OCI-LY1 (cell line): Measurements from ENCODE around the gene SYK.

Experiments
- H2AFZ ChIP-seq: fragments of 200-600 bp; sonication (generic), shearing (Covaris generic); 2 replicates; pipeline ENCODE4 v1.6.0; 2014; ENCODE audit warnings: antibody characterized with exemption, mild to moderate bottlenecking, low read length
- H3F3A ChIP-seq: fragments of 200-600 bp; sonication (generic), shearing (Covaris generic); 2 replicates; pipeline ENCODE4 v1.6.0; 2014; ENCODE audit warnings: mild to moderate bottlenecking, antibody characterized with exemption, low read length, moderate library complexity; ENCODE audit not compliant: insufficient read depth
- H3K27ac ChIP-seq: fragments of 200-600 bp; sonication (generic); 2 replicates; pipeline ENCODE4 v1.5.1; 2014; ENCODE audit warnings: low read length, mixed run types, mild to moderate bottlenecking, low read depth; ENCODE audit not compliant: poor library complexity, severe bottlenecking
- H3K27me3 ChIP-seq: fragments of 200-600 bp; sonication (generic); 2 replicates; pipeline ENCODE4 v1.6.0; 2014; ENCODE audit warnings: antibody characterized with exemption, mild to moderate bottlenecking, low read length, moderate library complexity; ENCODE audit not compliant: insufficient read depth
- H3K36me3 ChIP-seq: fragments of 200-600 bp; sonication (generic); 2 replicates; pipeline ENCODE4 v1.6.1; 2014; ENCODE audit warnings: mild to moderate bottlenecking, antibody characterized with exemption, low read length, moderate library complexity, mixed read lengths; ENCODE audit not compliant: insufficient read depth
- H3K4me1 ChIP-seq: fragments of 200-600 bp; sonication (generic); 2 replicates; pipeline ENCODE4 v1.5.1; 2014; ENCODE audit warnings: mild to moderate bottlenecking, low read length, moderate library complexity; ENCODE audit not compliant: insufficient read depth, severe bottlenecking
- H3K4me2 ChIP-seq: fragments of 200-600 bp; sonication (generic), shearing (Covaris generic); 2 replicates; pipeline ENCODE4 v1.6.1; 2014; ENCODE audit warnings: low read length
- H3K4me3 ChIP-seq: fragments of 200-600 bp; sonication (generic); 2 replicates; pipeline ENCODE4 v1.5.1; 2014; ENCODE audit warnings: low read length, low read depth, mild to moderate bottlenecking, mixed read lengths; ENCODE audit not compliant: poor library complexity, severe bottlenecking
- H3K79me2 ChIP-seq: fragments of 200-600 bp; shearing (Covaris generic); 2 replicates; pipeline ENCODE4 v1.6.1; 2016; ENCODE audit warnings: mixed run types, low read length, mixed read lengths; ENCODE audit not compliant: insufficient read depth
- H3K9ac ChIP-seq: fragments of 200-600 bp; sonication (generic), shearing (Covaris generic); 2 replicates; pipeline ENCODE4 v1.6.1; 2014; ENCODE audit warnings: mild to moderate bottlenecking, low read length, mixed read lengths
- H3K9me2 ChIP-seq: fragments of 200-600 bp; sonication (generic), shearing (Covaris generic); 2 replicates; pipeline ENCODE4 v1.6.1; 2014; ENCODE audit warnings: low read depth, mild to moderate bottlenecking, low read length, mixed read lengths
- H3K9me3 ChIP-seq: fragments of 200-600 bp; shearing (Covaris generic); 2 replicates; pipeline ENCODE4 v1.6.1; 2014; ENCODE audit warnings: low read length, mixed read lengths
- H4K20me1 ChIP-seq: fragments of 200-600 bp; sonication (generic), shearing (Covaris generic); 2 replicates; pipeline ENCODE4 v1.6.0; 2016; ENCODE audit warnings: mild to moderate bottlenecking, low read length; ENCODE audit not compliant: insufficient read depth
- CTCF ChIP-seq: fragments of 200-600 bp; sonication (generic), shearing (Covaris generic); IDR thresholded peaks from 2 replicates; pipeline ENCODE4 v1.5.1; 2017; ENCODE audit warnings: mild to moderate bottlenecking, antibody characterized with exemption, low read length, moderate library complexity, mixed read lengths
- EZH2 ChIP-seq: fragments of 200-600 bp; sonication (generic), shearing (Covaris generic); IDR thresholded peaks from 2 replicates; pipeline ENCODE4 v1.8.0; 2017; ENCODE audit warnings: borderline replicate concordance, mixed run types, mild to moderate bottlenecking, antibody characterized with exemption, low read length, moderate library complexity, mixed read lengths

Gene SYK

GRCh38 chr9:90940280-90940679, 138.7 kb downstream of the SYK start:
- H3K4me1 ChIP-seq = no peaks in the 10 kb centered on the region
- no peak overlapping the region for H3K27ac ChIP-seq
- no peak overlapping the region for H2AFZ ChIP-seq

GRCh38 chr9:90941661-90942060, 140.0 kb downstream of the SYK start:
- H3F3A ChIP-seq = no peaks in the 10 kb centered on the region
- H3K79me2 ChIP-seq = no peaks in the 10 kb centered on the region
- H3K27ac ChIP-seq = no peak overlapping the region
- H3K9me2 ChIP-seq = no peaks in the 10 kb centered on the region
- no peak overlapping the region for H2AFZ ChIP-seq
- H3K9ac ChIP-seq = no peak overlapping the region
- H3K9me3 ChIP-seq = no peaks in the 10 kb centered on the region
- H3K4me2 ChIP-seq = no peak overlapping the region
- H3K27me3 ChIP-seq = no peaks in the 10 kb centered on the region
- no peaks in the 10 kb centered on the region for H3K4me1 ChIP-seq
- no peaks in the 10 kb centered on the region for H3K36me3 ChIP-seq
- H4K20me1 ChIP-seq = no peaks in the 10 kb centered on the region
- TF ChIP-seq EZH2 (no peak), CTCF (no peak)
- no peak overlapping the region for H3K4me3 ChIP-seq

More at GRCh38 chr9:90940280-90940679, 138.7 kb downstream of the SYK start:
- Histone ChIP-seq H3K9me2 (no peaks in the 10 kb centered on the region), H3F3A (no peaks in the 10 kb centered on the region), H3K4me3 (no peak overlapping the region), H3K9ac (no peak overlapping the region), H3K36me3 (no peaks in the 10 kb centered on the region), H3K4me2 (no peak overlapping the region), H3K27me3 (no peaks in the 10 kb centered on the region), H3K79me2 (no peaks in the 10 kb centered on the region), H4K20me1 (no peaks in the 10 kb centered on the region), H3K9me3 (no peaks in the 10 kb centered on the region)
- no peak for TF ChIP-seq EZH2

DNA sequence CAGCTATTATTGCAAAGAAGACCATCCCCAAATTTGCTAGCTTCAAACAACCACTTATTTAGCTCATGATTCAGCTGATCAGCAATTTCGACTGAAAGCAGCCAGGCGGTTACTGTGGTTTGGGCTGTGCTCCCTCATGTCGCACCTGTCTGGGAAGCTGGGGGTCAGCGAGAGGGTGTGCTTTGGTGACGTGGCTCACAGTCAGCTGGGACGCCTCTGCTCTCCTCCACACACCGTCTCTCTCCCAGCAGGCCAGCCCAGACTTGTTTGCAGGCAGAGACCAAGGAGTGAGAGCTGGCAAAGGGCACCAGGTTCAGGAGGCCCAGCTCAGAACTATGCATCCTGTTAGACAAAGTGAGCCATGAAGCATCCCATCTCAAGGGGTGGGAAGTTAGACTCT, 140.9 kb downstream of the SYK start:
- no peak overlapping the region for H2AFZ ChIP-seq
- no peaks in the 10 kb centered on the region for H3K4me1 ChIP-seq
- H3F3A ChIP-seq = no peaks in the 10 kb centered on the region
- H4K20me1 ChIP-seq = no peaks in the 10 kb centered on the region
- no peaks in the 10 kb centered on the region for H3K9me3 ChIP-seq
- no peaks in the 10 kb centered on the region for H3K9me2 ChIP-seq
- H3K36me3 ChIP-seq = no peaks in the 10 kb centered on the region
- H3K4me2 ChIP-seq = no peak overlapping the region
- H3K27ac ChIP-seq = no peak overlapping the region
- no peak for TF ChIP-seq EZH2
- H3K27me3 ChIP-seq = no peaks in the 10 kb centered on the region
- no peaks in the 10 kb centered on the region for H3K79me2 ChIP-seq
- no peak overlapping the region for H3K4me3 ChIP-seq
- no peak overlapping the region for H3K9ac ChIP-seq

DNA sequence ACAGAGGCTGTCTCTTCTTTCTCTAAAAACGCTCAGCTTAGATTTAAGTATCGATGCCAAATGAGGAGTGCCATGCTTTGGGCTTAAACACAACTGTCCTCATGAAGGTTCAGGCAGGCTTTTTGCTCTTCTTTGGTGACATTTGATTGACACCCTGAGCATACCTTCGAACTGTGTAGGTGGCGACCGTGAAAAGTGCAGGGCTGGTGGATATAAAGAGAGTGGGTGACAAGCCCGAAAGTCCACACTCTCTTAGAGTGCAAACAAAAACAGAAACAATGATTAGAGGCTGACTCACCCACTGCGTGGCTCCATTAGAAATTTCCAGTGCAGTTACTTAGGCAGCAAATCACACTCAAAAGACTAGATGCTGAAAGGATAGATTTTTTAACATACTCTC, 141.7 kb downstream of the SYK start:
- Histone ChIP-seq H3K79me2 (no peaks in the 10 kb centered on the region), H3K4me2 (no peak overlapping the region), H3K27me3 (no peaks in the 10 kb centered on the region), H4K20me1 (no peaks in the 10 kb centered on the region), H2AFZ (no peak overlapping the region), H3K4me1 (no peaks in the 10 kb centered on the region), H3K9me2 (no peaks in the 10 kb centered on the region), H3K9ac (no peak overlapping the region), H3K27ac (no peak overlapping the region), H3K36me3 (no peaks in the 10 kb centered on the region), H3F3A (no peaks in the 10 kb centered on the region), H3K9me3 (no peaks in the 10 kb centered on the region), H3K4me3 (no peak overlapping the region)
- TF ChIP-seq CTCF (no peak), EZH2 (no peak)
